Uterus (tissue), 2 donors: ENCODE measurements around the gene PAFAH1B2.

ENCODE experiments used
- POLR2A ChIP-seq, 2 donors: fragments of 450-650 bp; IDR thresholded peaks; one replicate each; pipeline ENCODE4 v1.6.1; 2016; ENCODE audit warnings: antibody characterized with exemption in 2 of 2, mild to moderate bottlenecking in 1 of 2, moderate library complexity in 1 of 2
- TF ChIP-seq, protein P1 (sequence below), 4 experiments: fragments of 200-600 bp in 2 of 4; fragments of 450-650 bp in 2 of 4; sonication (generic) in 2 of 4; IDR thresholded peaks; one replicate each; pipeline ENCODE4 v1.5.1; 2016 to 2019; ENCODE audit warnings: antibody characterized with exemption in 4 of 4, mild to moderate bottlenecking in 2 of 4, moderate library complexity in 1 of 4

DNA sequence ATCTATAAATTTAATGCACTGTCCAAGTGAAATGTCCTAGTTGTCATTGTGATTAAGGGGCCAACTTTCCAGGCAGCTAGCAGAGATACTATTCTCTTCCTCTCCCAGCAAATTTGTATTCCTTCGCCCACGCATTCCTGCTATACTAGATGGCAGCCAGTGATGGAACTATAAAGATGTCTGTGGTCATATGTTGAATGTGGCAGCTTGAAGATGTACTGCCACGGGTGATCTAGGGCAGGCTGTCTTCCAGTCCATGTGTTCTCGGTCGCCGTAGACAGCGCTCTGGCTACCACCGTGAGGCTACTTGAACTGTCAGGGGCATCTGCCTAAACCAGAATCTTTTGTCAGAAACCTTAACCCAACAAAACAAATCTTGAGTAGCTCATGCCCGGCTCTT is 26.1 kb downstream of the PAFAH1B2 start:
- TF ChIP-seq, protein P1, sequence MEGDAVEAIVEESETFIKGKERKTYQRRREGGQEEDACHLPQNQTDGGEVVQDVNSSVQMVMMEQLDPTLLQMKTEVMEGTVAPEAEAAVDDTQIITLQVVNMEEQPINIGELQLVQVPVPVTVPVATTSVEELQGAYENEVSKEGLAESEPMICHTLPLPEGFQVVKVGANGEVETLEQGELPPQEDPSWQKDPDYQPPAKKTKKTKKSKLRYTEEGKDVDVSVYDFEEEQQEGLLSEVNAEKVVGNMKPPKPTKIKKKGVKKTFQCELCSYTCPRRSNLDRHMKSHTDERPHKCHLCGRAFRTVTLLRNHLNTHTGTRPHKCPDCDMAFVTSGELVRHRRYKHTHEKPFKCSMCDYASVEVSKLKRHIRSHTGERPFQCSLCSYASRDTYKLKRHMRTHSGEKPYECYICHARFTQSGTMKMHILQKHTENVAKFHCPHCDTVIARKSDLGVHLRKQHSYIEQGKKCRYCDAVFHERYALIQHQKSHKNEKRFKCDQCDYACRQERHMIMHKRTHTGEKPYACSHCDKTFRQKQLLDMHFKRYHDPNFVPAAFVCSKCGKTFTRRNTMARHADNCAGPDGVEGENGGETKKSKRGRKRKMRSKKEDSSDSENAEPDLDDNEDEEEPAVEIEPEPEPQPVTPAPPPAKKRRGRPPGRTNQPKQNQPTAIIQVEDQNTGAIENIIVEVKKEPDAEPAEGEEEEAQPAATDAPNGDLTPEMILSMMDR (IDR thresholded peaks at IDR 0.05): no peak
- TF ChIP-seq POLR2A (IDR thresholded peaks at IDR 0.05): no peak
